Measurements from ENCODE around the gene RHBDL1. TPM values are rescaled to one million over a fixed set of nuclear protein-coding genes. Genes with fewer than 3 reads are reported as not detected.
A peak's percentile ranks its signal among the peaks of the same experiment; 100 is the strongest.
"Not testable (repeated sequence)": the region's sequence is repeated elsewhere in the genome, so short reads cannot be mapped to it uniquely, and the experiment has no call there.

RHBDL1 gene
- total RNA-seq, 2 experiments from 2014 or later: 0.49 to 0.72 TPM

DNA sequence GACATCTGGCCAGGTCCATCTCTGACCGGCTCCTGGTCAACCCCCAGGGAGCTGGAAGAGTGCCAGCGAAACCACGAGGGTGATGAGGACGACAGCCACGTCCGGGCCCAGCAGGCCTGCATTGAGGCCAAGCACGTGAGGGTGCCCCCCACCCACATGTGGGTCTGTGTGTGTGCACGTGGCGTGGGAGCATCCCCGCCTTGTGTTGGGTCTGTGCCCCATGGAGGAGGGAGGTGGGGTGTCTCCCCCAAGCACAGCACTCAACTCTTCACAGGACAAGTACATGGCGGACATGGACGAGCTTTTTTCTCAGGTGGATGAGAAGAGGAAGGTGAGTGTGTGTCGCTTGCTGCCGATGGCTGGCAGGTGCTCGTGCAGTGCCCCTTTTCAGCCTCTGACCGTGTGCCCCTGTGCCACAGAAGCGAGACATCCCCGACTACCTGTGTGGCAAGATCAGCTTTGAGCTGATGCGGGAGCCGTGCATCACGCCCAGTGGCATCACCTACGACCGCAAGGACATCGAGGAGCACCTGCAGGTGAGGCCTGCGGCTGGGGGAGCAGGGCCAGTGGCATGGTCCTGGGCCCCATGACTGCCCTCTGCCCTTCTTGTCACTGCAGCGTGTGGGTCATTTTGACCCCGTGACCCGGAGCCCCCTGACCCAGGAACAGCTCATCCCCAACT, 6.4 kb downstream of the RHBDL1 start:
- Mint-ChIP-seq H3K27ac (no peak overlapping the region), H3K27me3 (no peaks in the 10 kb centered on the region), H3K9me3 (no peaks in the 10 kb centered on the region), H3K4me3 (peak overlapping the region; percentile 84), H3K4me1 (peaks cover 17% of the 10 kb centered on the region), H3K36me3 (peaks cover 22% of the 10 kb centered on the region)
- no peak for DNase-seq

DNA sequence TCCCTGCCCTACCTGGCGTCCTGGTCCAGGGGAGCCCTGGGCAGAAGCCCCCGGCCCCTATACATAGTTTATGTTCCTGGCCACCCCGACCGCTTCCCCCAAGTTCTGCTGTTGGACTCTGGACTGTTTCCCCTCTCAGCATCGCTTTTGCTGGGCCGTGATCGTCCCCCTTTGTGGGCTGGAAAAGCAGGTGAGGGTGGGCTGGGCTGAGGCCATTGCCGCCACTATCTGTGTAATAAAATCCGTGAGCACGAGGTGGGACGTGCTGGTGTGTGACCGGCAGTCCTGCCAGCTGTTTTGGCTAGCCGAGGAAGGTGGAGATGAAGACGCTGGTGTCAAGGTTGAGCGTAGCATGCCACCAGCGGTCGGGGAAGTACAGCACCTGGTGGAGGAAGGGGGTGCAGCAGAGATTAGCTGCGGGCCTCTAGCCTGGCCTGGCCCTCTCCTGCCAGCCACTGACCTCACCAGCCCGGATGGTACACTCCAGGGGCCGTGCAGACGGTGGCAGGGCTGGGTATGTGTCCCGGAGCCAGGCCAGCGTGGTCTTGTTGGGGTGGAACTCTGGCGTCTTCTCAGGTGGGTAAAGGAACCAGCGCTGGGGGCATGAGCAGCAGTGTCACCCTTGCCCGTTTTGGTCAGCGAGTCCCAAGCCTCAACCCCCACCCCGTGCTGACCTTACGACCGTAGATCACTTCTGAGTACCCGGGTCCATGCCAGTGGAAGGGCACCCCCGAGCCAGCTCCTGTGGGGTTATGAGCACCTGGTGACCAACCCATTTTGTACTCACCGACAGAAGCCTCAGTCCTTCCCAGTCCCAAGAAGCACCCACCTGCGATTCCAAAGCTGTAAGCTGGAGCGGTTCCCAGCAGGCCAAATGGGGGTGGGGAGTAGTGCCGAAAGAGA, 7.3 kb downstream of the RHBDL1 start:
- peaks cover 17% of the 10 kb centered on the region for H3K4me1 Mint-ChIP-seq

DNA sequence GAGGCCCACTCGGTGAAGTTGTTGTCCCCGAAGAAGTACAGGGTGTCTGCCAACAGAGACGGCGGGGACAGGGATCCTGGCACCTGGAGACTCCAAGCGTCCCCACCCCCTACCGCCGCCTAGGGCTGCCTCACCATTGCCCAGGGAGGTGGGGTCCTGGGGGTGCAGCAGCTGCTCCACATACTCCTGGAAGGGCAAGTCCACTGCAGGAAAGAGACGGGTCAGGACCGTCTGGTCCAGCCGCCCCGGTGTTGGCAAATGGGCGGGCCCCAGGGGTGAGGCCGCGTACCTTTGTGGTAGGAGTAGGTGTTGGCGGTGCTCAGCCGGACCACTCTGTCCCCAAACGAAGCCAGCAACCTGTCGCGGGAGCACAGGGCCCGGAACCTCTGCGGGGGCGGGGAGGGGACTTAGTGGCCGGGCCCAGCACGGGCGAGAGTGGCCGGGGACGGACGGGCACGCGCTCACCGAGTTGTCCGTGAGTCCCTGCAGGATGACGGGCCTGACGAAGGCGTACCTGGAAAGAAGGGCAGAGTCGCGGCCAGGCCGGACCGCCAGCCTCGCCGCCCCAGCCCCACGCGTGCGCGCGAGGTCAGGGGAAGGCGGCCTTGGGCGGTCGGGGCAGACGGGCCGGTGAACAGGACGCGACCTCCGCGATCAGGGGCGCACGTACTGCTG, 8.1 kb downstream of the RHBDL1 start:
- Mint-ChIP-seq H3K4me1 (peaks cover 18% of the 10 kb centered on the region), H3K9me3 (no peaks in the 10 kb centered on the region), H3K4me3 (peak overlapping the region; percentile 81), H3K27me3 (no peaks in the 10 kb centered on the region), H3K27ac (peak overlapping the region; percentile 75), H3K36me3 (peaks cover 22% of the 10 kb centered on the region)
- DNase-seq: no peak

More for the DNA sequence above, 7.3 kb downstream of the RHBDL1 start:
- H3K27me3 Mint-ChIP-seq: no peaks in the 10 kb centered on the region
- H3K36me3 Mint-ChIP-seq: peaks cover 22% of the 10 kb centered on the region
- no peak for DNase-seq
- H3K9me3 Mint-ChIP-seq: no peaks in the 10 kb centered on the region
- H3K4me3 Mint-ChIP-seq: peak overlapping the region; percentile 81
- H3K27ac Mint-ChIP-seq: peak overlapping the region; percentile 75

DNA sequence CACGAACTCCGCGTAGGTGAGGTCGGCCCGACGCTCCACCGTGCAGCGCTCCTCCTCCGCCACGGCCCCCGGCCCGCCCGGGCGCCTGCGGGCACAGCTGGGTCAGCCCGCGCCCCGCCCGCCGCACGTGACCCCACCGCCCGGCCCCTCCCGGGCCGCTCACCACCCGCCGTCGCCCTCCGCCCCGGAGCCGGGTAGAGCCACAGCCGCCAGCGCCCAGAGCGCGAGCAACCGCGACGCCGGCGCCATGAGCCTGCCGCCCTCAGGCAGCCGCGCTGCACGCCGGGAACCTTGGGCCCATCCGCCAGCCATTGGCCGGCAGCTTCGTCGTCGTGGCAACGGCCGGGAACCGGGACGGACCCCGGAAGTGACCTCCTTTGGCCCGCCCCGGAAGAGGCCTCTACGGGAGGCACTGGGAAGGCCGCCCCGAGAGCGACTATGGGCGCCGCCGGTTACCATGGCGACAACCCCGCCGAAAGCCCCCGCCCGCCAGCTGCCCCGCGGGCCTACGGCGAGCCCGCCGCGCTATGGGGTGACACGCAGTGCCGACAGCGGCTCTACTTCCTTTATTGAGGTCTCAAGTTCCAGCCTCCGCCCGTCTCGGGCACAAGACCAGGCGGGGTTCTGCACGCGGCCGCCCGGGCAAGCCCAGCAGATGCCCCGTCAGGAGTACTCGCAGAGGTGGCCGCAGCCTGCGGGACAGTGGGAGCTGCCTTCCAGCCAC, 8.8 kb downstream of the RHBDL1 start, which contains the start of gene JMJD8:
Gene JMJD8 (minus strand): TSS at position 264 of the 724 bp plus-strand sequence. CDS start 15 bp downstream, at position 249.
- Mint-ChIP-seq H3K4me3 (peak within 1 kb of the TSS; percentile 81), H3K27me3 (no peaks in the 10 kb centered on the region), H3K4me1 (peaks cover 22% of the 10 kb centered on the region), H3K9me3 (no peaks in the 10 kb centered on the region), H3K36me3 (peaks cover 22% of the 10 kb centered on the region), H3K27ac (peak within 1 kb of the TSS; percentile 75)
- DNase-seq: peak; percentile 99

DNA sequence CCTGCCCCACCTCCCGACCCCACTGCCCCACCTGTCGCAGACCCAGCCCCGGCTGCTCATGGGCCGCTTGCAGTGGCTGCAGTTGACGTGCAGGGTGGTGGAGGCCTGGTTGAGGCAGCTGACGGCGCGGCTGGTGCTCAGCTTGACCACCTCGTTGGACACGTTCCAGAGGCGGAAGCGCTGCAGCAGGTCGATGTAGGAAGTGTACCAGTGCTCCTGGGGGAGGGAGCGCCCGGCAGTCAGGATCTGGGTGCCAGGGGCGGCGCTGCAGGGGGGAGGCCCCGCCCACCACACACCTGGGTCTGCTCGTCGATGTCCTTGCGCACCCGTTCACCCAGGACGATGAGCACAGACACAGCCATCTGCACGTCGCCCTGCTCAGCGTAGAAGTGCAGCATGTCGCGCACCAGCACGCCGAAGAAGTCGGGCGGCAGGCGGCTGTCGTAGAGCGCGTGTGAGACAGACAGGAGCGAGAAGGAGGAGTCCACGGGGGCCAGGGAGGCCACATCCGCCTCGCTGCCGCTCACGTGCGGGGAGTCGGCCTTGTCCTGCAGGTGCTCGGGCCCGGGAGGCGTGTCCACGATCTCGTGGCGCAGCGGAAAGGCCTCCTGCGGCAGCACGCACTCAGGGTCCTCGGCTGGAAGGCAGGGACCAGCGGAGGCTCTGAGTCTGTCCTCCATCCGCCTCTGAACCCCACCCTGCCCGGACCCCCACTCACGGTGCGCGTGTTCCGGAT, 9.7 kb downstream of the RHBDL1 start:
- Mint-ChIP-seq H3K36me3 (peaks cover 22% of the 10 kb centered on the region), H3K4me3 (no peak overlapping the region), H3K27ac (no peak overlapping the region), H3K27me3 (no peaks in the 10 kb centered on the region), H3K4me1 (peaks cover 24% of the 10 kb centered on the region), H3K9me3 (no peaks in the 10 kb centered on the region)
- DNase-seq: no peak

DNA sequence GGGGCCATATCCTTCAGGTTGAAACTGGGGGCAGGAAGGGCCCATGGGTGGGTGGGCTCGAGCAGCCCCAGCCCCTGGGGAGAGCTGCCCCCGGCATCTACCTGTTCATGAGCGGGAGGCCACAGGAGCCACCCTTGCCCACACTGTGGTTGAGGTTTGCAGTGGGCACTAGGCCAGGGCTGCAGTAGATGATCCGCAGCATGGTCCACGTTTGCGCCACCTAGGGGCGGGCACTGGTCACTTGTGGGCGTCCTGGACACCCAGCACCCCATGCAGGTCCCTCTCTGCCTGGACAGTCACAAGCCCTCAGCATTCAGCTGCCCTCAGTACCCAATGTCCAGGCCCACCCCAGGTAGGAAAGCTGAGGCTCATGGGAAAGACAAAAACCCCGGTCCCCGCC, 10.5 kb downstream of the RHBDL1 start:
- peak overlapping the region; percentile 14 for H3K4me3 Mint-ChIP-seq
- H3K27me3 Mint-ChIP-seq: no peaks in the 10 kb centered on the region
- peaks cover 24% of the 10 kb centered on the region for H3K4me1 Mint-ChIP-seq
- peaks cover 22% of the 10 kb centered on the region for H3K36me3 Mint-ChIP-seq
- no peak for DNase-seq
- no peak overlapping the region for H3K27ac Mint-ChIP-seq
- H3K9me3 Mint-ChIP-seq: no peaks in the 10 kb centered on the region

DNA sequence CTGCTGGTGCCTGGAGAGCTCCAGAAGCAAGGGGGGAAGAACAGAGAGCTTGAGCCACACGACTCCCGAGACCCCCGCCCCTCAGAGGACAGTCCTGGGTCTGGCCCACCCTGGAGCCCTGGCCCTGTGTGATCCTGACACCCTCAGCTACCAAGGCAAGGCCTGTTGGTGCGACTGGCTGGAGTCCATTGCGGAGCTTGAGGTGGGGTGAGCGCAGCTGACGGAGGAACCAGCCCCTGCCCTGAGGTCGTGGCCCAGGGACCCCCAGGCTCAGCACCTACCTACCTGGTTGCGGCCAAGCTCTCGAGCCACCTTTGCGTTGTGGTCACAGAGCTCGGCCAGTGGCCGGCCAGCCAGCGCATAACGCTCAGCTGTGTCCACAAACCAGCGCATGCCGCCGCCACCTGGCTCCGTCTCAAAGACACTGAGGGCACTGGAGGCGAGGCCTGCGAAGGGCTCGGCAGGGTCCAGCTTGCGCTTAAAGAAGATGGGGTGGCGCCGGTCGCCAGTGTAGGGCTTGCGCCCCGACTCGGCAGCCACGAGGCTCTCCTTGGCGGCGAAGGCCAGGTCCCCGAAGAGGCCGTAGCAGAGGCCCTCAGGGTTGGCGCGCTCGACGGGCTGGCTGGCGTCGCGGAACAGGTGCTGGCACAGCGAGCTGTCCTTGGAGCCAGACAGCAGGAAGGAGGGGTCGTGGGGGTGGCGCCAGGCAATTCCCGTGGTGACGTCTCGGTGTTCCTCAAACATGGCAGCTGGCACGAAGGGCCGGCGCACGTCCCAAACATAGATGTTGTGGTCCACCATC, 11.2 kb downstream of the RHBDL1 start:
- no peaks in the 10 kb centered on the region for H3K27me3 Mint-ChIP-seq
- H3K4me3 Mint-ChIP-seq: no peak overlapping the region
- no peak for DNase-seq
- H3K9me3 Mint-ChIP-seq: no peaks in the 10 kb centered on the region
- no peak overlapping the region for H3K27ac Mint-ChIP-seq
- H3K36me3 Mint-ChIP-seq: peaks cover 17% of the 10 kb centered on the region
- H3K4me1 Mint-ChIP-seq: peaks cover 18% of the 10 kb centered on the region

DNA sequence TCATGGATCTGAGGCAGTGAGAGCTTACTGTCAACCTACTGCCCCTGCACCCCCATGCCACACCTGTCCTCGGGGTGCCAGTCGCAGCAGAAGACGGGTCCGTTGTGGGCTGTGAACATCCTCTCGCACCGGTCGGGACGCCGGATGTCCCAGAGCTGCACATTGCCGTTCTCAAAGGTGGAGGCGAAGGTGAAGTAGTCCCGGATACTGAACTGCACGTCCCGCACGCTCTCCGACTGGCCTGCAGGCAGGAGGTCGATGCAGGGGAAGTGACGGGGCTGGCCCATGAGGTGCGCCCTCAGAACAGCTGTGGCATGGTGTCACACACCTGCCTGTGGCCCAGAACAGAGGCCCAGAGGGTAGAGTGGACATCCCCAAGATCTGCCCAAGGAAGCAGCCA, 12.0 kb downstream of the RHBDL1 start:
- H3K36me3 Mint-ChIP-seq: peaks cover 11% of the 10 kb centered on the region
- no peak overlapping the region for H3K27ac Mint-ChIP-seq
- no peak for DNase-seq
- no peaks in the 10 kb centered on the region for H3K27me3 Mint-ChIP-seq
- peaks cover 12% of the 10 kb centered on the region for H3K4me1 Mint-ChIP-seq
- H3K9me3 Mint-ChIP-seq: no peaks in the 10 kb centered on the region
- H3K4me3 Mint-ChIP-seq: no peak overlapping the region

DNA sequence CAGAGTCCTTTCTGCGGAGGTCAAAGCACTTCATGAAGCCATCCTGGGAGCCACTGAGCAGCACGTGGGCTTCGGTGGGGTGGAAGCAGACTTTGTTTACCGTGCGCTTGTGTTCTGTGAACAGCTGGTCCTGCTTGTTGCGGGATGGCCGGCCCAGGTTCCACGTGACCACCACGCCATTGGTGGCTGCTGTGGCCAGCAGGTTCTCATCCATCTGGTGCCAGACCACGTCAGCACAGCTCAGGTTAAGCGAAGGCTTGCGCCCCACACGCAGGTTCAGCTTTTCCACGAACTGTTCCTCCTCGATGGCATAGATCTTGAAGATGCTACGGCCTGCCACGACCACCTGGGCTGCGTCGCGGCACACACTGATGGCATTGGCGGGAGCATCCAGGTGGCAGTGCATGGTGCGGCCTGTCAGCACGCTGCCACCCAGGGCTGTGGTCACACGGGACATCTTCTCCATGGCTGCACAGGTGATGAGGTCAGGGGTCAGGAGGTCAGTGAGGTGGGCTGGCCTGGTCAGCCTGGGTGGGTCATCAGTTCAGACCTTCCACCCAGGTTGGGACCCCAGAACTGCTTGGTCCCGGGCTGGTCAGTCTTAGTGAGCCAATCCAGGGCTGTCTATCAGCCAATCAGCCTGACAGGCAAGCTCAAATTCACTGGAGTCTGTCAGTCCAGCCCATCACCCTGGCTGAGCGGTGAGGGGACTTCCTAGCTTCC, 13.9 kb downstream of the RHBDL1 start:
- no peaks in the 10 kb centered on the region for H3K9me3 Mint-ChIP-seq
- H3K4me1 Mint-ChIP-seq: peaks cover 11% of the 10 kb centered on the region
- no peak for DNase-seq
- peaks cover 2% of the 10 kb centered on the region for H3K36me3 Mint-ChIP-seq
- H3K4me3 Mint-ChIP-seq: peak overlapping the region; percentile 90
- peaks cover 5% of the 10 kb centered on the region for H3K27me3 Mint-ChIP-seq
- peak overlapping the region; percentile 87 for H3K27ac Mint-ChIP-seq

DNA sequence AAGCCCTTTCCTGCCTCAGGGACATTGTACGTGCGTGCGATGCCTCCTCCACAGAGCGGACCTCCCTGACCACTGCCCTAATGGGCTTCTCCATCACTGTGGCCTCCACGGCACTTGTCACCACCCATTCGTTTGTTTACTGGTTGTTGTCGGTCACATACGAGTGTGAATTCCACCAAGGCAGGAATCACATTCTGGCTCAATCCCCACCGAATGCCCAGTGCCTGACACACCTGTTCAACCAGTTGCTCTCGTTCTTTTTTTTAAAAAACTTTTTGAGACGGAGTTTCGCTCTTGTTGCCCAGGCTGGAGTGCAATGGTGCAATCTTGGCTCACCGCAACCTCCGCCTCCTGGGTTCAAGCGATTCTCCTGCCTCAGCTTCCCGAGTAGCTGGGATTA, 15.8 kb downstream of the RHBDL1 start:
- H3K4me1 Mint-ChIP-seq: peaks cover 13% of the 10 kb centered on the region
- not testable (repeated sequence) for H3K9me3 Mint-ChIP-seq, H3K27me3 Mint-ChIP-seq, H3K27ac Mint-ChIP-seq, H3K36me3 Mint-ChIP-seq, DNase-seq
- peak overlapping the region; percentile 90 for H3K4me3 Mint-ChIP-seq

DNA sequence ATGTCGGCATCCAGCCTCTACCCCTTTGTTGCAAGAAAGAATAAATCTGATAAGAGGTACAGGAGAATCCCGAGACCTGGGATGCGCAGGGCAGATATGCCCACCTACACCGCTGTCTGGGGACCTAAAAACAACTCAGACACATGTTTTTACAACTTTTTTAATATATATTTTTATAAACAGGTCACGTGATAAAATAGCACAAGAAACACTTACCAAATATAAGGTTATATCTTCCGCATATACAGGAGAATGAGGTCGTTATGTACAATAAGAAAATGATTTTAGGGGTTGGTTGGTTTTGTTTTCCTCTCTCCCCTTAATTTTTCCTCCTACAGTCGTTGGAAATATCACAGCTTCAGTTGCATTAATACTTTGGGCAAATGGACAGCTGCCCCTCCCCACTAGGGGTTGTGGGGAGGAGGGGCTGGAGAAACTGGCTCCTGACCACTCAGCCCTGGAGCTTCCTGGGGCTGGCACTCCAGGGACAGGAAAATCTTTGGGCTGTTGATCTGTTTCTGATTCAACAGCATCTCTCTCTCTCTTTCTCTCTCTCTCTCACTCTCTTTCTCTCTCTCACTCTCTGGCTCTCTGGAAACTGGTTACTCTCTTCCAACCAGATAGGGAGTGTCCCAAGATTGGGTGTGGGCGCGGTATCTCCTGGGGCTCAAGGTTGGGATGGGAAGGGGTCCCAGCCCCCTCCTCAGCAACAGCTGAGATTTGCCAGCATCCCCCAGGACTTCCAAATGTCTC, 17.1 kb downstream of the RHBDL1 start:
- no peak for DNase-seq
- H3K27ac Mint-ChIP-seq: no peak overlapping the region
- no peaks in the 10 kb centered on the region for H3K36me3 Mint-ChIP-seq
- no peak overlapping the region for H3K4me3 Mint-ChIP-seq
- peaks cover 13% of the 10 kb centered on the region for H3K4me1 Mint-ChIP-seq
- no peaks in the 10 kb centered on the region for H3K9me3 Mint-ChIP-seq
- peaks cover 5% of the 10 kb centered on the region for H3K27me3 Mint-ChIP-seq

DNA sequence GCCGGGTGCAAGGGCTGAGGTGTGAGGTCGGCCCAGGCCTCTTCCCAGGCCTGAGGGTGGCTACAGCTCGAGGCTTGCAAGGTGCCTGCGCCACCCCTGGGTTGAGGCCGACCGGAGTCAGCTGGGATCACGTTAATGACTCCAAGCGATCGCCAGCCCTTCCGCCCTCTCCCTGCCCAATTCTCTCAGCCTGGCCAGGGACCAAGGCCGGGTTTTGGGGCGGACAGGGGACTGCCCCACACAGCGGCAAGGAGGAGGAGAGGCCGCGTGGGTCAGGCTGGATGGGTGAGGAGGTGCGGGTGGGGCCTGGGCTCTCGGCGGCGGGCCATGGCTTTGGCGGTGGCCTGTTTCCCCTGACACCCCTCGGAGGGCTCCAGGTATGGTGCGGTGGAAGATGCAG, 17.9 kb downstream of the RHBDL1 start:
- no peaks in the 10 kb centered on the region for H3K9me3 Mint-ChIP-seq
- no peaks in the 10 kb centered on the region for H3K36me3 Mint-ChIP-seq
- H3K27ac Mint-ChIP-seq: no peak overlapping the region
- no peak for DNase-seq
- H3K4me3 Mint-ChIP-seq: peak overlapping the region; percentile 29
- peaks cover 13% of the 10 kb centered on the region for H3K4me1 Mint-ChIP-seq
- H3K27me3 Mint-ChIP-seq: peaks cover 5% of the 10 kb centered on the region

All from activated naive CD8-positive, alpha-beta T cell treated with anti-CD3 and anti-CD28 coated beads for 36 hours (primary cell).